NCI-H82 treated with DMSO at 0.1 percent for 48 hours (cell line): ENCODE data around the gene XPO5.

ENCODE experiments used
- DNase-seq: peaks from one replicate; lab custom pipeline; 2025; ENCODE audit not compliant: unreplicated experiment; lab: John Stamatoyannopoulos, UW

The XPO5 gene

DNA sequence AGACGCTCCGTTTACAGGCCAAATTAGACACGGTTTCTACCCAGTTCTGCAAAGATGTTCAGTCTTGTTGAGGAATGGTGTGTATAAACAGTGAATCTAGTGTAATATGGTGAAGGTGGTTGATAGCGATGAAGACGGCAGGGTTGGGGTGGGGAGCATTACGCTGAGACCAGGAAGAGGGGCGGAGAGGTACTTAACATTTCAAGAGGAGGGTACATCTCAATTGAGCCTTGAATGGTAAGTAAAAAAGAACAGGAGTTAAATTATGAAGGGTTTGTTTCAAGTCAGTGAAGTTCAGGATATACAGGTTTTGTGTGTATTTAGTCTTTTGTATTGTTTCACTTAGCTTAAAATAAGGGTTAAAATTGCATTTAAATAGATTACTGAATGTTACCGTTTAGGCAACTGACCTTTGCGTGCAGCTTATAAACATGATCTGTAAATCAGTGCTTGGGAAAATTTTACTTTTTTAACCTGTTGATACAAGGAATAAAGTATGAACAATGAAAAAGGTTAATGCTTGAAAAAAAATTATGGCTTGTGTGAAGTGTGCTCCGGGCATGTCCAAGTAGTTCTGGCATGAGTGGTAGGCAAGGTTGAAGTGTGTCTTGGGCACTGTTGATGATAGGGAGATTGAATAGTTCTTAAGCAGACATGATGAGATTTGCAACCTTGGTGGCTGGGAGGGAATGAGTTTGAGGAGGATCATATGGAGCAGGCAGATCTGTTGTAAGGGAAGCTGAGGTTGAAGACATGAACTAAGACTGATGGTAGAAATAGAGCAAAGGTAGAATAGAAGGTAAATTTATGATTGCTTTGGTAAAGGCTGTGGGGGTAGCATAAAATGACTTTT is 58.1 kb downstream of the XPO5 start:
- no peak for DNase-seq

DNA sequence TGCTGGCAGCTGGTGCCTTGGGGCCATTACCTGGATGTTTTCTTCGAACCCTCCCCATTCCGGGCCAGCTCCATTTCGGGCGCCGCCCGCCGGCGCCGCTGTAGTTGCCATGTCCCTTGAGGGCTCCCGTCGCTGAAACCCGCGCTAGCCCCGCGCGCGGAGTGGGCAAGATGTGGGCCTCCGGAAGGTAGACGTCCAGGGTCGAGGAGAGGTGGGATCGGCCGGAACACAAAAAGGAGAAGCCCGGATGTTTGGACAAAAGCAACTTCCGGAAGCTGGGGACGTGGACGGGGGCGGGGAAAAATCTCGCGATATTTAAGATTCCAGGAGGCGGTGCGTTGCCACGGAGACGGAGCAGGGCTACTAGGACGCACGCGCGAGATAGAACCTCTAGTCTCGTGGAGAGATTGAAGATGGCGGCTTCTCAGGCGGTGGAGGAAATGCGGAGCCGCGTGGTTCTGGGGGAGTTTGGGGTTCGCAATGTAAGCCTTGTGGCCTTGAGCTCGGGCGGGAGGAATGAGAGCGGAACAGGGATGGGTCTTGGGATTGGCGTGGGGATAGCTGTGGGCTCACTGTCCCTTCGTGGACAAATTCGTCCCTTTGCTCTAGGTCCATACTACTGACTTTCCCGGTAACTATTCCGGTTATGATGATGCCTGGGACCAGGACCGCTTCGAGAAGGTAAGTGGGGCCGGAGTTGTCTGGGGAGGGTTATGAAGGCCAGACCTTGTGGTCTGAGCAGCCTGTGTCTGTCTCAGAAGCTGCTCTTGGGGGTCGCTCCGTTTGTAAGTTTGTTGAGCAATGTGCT is 58.9 kb downstream of the XPO5 start, which contains the start of the genes POLR1C and YIPF3:
Gene POLR1C, plus strand, starts transcription at position 393 of the 808 bp plus-strand sequence. Its CDS starts 21 bp downstream, at position 414.
Gene YIPF3, minus strand, starts transcription at position 230 of the 808 bp plus-strand sequence. Its CDS starts 119 bp downstream, at position 111.
- DNase-seq, result peak; percentile 99

DNA sequence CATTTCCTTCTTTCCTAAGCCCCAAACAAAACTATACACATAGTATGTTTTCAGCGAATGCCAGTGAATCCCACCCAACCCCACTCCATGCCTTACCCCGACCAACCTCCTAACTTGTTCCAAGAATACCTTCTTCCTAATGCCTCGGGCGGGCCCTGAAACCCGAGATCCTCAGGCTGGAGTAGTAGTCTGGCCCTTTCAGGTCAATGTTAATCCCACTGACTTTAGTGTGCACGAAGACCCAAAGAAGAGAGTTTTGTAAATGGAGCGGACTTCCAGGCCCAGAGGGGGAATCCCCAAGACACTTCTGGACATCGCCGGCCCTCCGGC is 59.5 kb downstream of the XPO5 start:
- no peak for DNase-seq

DNA sequence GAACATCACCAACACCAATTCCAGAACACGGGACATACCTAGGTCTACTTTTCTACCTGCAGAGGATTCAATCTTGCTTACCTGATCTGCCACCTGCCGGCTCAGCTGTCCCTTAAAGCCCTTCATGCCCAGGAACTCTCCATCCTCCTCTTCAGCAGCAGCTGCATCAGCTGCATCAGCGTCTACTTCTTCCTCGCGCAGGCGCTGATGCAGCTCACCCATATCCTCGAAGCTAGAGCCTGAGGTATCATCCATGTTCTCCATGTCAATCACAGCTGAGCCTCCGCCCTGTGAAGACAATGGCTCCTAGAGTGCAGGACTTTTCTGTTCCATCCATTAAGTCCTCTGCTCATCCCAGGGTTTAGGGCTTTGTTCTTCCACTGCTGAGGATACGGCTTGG is 60.0 kb downstream of the XPO5 start:
- no peak for DNase-seq

DNA sequence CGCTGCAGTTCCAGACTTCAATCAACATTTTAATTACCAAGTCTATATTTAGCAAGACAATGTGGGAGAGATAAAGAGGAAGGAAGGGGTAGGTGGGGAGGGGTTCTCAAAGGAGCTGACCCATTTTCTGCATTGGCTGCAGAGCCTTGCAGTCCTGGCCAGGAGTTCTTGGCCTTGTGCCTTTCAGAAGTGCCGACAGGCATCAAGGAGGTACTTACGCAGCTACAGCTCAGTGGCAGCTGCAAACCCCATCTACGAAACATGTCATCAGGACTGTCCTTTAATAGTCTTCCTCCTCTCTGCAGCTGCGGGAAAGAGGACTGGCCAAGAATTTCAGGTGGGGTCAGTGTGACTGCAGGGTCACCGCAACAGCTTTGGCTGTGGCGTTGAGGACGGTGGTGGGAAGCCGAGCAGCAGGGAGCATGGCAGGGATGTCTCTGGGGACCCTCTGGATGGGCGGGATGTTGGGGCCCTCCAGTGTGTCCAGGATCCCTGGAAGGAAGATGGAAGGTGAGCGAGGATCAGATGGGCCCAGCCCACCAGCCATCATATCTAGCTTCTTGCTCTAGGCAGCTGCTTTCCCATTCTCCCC is 63.9 kb downstream of the XPO5 start:
- DNase-seq, result no peak

DNA sequence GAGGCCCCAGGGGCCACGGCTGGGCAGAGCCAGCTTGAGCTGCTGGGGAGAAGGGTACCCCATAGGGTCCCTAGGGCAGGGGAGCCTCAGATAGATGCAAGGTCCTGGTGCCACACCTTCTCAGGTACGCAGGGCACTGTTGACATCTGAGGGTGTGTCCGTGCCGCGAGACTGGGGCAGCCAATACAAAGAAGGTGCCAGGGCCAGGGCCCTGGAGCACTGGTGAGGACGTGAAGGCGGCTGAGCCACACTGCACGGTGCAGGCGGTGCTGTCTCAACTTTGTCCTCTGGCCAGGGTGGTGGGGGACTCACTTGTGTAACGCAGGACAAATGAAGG is 65.0 kb downstream of the XPO5 start:
- no peak for DNase-seq

DNA sequence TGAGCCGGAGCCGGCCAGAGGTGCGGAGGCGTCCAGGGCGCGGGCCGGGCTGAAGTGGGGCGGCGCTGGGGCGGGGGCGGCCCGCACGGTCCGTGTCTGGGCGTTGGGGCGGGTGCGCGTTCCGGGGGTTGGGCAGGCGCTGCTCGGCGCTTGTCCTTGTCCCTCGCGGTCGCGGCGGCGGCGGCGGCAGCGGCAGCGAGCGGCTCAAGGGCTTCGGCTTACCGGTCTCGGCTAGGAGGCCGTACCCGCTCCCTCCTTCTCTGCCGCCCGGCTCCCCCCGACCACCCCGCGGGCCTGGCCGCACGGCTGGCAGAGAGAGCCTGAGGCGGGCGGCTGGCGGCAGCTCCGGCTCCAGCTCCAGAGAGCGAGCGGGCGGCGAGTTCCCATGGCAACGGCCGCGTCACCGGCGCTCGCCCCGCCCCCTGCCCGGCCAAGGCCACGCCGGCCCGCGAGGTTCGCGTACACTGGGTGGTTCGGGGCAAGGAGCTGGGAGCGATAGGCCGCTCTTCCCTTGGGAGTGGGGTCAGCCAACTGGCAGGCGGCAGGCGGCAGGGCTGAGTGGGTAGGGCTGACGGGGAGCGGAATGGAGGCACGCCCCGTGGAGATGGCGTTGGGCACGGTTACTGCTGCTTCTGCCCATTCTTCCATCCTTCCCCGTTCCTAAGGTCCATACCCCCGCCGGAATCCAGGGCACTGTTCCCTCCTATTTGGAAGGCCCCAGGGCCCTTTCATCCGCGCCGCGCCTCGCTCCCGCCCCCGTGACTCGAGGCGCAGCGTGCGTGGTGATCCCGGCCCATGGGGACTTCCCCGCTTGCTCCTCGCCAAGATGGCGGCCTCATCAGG is 65.6 kb downstream of the XPO5 start, which contains the start of gene LRRC73:
Gene LRRC73, minus strand, starts transcription at position 363 of the 843 bp plus-strand sequence. CDS start 561 bp downstream, outside the sequence.
- peak; percentile 29 for DNase-seq

DNA sequence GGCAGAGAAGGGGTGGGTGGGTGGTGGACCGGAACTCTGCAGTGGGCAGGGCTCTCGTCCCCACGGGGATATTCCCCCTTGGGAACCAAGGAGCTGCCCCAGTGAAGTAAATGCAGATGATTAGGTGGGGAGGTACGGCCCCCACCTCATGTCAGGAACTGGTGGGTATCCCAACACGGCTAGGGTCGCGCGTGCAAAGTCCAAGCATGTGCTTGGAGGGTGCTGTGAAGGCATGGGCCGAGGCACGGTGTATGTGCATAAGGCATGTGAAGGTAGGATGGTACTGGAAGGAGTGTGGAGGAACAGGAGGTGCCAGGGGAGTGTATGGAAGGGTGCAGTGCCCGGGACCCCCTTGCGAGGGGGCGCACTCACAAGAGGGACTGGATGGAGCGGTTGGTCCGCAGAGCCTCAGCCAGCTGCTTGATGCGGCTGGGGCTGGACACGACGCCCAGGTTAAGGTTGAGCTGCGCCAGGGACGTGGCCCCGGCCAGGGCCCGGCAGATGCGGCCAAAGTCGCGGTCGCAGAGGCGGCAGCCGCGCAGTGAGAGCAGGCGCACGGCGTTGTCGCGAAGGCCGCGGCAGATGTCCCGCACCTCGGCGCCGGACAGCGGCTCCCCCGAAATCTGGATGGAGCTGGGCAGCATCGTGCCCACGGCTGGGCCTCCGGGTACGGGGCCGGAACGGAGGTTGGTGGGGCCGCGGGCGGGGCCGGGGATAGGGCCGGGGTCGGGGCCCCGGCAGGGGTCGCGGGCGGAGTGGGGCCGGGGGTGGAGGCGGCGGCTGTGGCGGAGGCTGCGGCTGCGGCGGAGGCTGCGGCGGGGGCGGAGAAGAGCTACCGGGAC is 66.5 kb downstream of the XPO5 start:
- DNase-seq, result no peak

DNA sequence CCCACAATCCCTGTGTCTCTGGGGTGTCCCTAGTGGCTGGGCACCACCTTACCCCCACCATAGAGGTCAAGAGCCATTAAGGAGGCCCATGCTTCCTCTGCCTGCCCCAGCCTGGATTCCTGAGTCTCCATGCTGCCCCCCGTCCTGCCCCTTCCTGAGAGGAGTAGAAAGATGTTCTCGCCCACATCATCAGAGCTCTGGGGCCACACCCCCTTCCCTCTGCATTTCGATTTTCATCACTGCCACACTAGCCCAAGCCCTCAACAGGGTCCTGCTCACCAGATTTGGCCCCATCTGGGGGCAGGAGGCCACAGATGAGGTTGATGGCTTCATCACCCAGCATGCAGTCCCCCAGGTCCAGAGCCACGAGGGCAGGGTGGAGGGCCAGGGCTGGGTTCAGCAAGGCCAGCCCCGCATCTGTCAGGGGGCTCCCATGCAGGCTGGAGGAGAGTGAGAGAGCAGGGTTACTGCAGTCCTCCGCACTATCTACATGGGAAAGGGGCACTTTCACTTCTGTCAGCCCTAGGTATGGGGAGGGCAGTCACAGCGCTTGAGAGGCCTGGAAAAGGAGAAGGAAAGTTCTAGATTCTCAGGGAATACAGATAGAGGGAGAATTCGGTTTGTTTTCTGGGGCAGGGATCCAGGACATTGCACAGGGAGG is 67.2 kb downstream of the XPO5 start:
- no peak for DNase-seq

DNA sequence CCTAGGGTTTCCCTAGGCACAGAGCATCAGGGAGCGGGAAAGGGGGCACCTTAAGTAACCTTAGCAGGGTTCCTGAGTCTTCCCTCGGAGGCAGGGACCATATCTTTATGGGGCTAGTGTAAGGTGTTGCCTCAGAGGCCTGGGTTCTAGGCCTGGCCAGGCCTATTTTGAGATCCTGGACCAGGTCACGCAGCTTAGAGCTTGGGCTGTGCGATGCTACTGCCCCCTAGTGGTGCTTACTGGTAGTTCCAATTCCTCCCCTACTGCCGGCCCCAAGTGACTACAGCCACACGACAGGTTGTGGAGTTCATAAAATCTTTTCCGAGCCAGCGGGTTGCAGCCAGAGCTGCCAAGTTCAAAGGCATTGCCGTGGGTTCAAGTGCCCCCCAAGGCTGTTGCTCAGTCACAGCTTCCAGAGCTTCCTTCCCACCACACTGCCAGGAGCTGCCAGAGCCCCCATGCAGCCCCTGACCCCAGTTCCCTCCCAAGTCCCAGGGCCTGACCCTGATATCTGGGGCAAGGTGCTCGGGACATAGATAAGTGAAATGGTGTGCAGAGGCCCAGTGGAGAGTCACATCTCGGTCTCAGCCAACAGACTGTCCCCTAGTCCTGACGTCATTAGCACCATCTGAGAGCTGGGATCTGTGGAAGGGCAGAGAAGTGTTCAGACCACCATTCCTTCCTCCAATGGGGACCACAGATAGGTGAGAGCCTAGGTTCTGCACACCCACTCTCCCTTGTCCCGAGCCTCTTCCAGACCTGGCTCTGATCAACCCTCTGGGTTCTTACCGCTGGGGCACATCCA is 69.0 kb downstream of the XPO5 start:
- peak; percentile 55 for DNase-seq

DNA sequence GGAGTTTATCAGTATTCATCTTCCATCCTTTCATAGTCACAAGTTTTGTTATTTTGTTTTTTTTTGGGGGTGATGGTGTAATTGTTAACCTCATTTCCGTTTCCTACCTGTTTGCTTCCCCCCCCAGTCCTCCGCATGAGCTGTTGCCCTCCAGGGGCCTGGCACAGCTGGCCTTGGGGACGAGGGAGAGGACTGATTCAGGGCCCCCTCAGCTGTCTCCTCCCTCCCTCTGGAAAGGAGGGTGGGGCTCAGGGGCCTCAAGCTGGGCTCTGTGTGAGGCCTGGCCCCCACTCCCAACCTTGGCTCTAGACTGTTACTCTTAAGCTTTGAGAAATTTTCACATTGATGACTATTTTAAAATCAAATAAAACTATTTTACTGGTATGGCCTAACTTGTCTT is 69.7 kb downstream of the XPO5 start:
- no peak for DNase-seq

DNA sequence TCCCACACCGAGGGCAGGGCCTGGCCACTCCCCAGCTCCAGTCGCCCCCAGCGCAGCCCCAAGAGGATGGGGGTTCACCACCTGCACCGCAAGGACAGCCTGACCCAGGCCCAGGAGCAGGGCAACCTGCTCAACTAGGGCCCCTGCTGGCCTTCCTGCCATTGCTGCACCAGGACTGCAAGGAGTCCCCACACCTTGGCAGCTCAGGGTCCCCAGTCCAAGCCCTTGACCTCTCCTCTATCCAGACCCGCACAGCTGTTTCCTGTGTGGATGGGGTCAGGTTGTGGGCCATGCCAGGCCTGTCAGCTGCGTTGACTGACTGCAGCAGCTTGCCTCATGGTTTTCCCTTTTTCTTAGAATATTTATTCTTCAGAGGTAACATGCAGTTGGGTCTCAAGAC is 70.1 kb downstream of the XPO5 start:
- DNase-seq, result no peak

DNA sequence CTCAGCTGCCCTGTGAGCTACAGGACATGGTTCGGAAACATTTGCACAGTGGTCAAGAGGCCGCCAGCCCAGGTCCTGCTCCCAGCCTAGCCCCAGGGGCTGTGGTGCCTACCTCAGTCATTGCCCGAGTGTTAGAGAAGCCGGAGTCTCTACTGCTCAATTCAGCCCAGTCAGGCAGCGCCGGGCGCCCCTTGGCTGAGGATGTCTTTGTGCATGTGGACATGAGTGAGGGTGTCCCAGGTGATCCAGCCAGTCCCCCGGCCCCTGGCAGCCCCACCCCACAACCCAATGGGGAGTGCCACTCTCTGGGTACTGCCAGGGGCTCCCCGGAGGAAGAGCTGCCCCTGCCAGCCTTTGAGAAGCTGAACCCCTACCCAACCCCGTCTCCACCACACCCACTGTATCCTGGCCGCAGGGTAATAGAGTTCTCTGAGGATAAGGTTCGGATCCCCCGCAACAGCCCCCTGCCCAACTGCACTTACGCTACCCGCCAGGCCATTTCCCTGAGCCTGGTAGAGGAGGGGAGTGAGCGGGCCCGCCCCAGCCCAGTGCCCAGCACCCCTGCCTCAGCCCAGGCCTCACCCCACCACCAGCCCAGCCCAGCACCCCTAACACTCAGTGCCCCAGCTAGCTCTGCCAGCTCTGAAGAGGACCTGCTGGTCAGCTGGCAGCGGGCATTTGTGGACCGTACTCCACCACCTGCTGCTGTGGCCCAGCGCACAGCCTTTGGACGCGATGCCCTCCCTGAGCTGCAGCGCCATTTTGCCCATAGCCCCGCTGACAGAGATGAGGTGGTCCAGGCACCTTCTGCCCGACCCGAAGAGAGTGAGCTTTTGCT is 70.9 kb downstream of the XPO5 start:
- DNase-seq, result no peak

DNA sequence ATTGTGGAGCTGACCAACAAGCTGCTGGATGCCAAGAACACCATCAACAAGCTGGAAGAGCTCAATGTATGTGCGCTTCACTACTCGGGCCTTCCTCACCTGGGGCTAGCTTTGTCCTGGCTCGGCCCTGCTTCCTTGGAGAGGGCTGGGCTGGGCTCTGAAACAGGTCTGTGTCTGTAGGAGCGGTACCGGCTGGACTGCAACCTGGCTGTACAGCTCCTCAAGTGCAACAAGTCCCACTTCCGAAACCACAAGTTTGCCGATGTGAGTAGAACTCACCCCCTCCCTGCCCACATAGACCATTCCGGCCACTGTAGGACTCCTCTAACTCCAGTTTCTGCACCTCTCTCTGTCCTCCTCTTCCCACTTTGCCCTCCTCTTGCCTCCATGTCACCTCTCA is 72.4 kb downstream of the XPO5 start:
- no peak for DNase-seq

DNA sequence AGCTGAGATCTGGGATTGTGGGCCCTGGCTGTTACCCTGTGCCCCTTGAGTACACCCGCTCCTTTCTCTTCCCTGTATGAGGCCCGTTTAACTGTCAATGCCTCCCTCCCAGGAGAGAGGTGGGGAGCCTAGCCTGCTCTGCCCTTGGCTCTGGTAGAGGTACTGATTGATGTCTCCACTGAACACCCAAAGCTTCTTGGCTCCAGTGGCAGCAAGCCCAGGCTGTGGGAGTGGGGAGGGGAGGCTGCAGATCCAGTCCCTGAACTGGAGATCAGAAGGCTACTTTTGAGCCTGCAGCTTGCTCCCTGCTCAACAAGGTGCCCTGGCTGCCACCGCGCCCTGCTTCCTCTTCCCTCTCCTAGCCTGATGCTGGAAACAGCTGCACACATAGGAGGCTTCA is 73.2 kb downstream of the XPO5 start:
- no peak for DNase-seq

DNA sequence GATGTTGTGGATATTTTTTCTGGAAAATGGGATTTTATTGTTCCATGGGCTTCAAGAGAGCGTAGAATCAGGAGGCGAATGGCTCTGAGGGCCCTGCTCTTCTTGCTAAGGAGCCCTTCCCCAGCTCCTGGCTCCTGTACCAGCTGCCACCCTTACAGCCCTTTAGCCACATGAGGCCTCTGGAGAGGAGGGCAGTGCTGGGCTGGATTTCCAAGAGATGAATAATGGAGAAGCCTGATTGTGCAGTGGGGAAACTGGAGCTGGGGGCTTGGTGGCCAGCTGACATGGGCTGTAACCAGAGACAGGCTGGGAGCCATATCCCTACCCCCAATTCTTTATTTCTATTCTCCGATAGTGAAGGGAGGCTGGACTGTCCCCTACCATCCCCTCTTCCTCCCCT is 74.9 kb downstream of the XPO5 start:
- no peak for DNase-seq

DNA sequence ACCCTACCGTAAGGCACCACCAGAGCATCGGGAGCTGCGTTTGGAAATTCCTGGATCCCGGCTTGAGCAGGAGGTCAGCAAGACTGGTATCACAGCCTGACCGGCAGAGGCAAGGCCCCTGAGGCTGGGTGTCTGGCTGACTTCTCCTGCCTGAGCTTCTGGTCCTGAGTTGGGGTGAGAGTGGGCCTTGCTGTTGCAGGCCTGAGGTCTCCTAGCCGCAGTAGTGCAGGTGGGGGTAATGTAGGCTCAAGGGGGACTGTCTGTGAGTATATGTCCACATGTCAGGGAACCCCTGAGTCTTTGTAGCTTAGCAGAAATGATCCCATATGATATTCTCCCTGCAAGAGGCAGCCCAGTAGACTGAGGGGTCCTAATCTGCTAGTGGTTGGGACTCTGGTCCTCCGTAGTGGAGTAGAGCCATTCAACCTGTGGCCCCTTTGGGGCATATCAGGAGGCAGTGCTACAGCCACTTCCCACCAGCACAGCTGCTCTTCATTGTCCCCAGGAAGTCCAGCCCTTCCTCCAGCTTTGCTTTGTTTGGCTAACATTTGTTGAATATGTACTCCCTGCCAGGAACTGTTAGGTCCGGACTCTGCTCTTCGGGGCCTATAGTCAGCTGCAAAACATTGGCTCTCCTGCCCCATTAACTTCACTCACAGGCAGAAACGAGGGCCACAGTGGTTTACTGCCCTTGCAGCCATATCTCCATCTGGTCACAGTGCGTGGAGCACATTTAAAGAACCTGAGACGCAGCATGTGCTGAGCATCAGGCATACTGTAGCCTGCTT is 76.6 kb downstream of the XPO5 start:
- DNase-seq, result no peak
